KOPT-K1 (cell line): ENCODE measurements around the gene ABCA1.
"Not testable (repeated sequence)": the region's sequence is repeated elsewhere in the genome, so short reads cannot be mapped to it uniquely, and the experiment has no call there.

Source experiments
- H3K27ac ChIP-seq: fragments of 200-600 bp; sonication (generic); 2 replicates; pipeline ENCODE4 v1.5.1; 2016; ENCODE audit warnings: antibody characterized with exemption, mild to moderate bottlenecking, low read depth, low read length; ENCODE audit not compliant: poor library complexity, severe bottlenecking
- H3K36me3 ChIP-seq: fragments of 200-600 bp; sonication (generic); 2 replicates; pipeline ENCODE4 v1.5.1; 2017; ENCODE audit warnings: antibody characterized with exemption, mild to moderate bottlenecking, low read length, moderate library complexity; ENCODE audit not compliant: insufficient read depth
- H3K9me3 ChIP-seq: fragments of 200-600 bp; sonication (generic); 2 replicates; pipeline ENCODE4 v1.5.1; 2017; ENCODE audit warnings: antibody characterized with exemption, low read length, mild to moderate bottlenecking; ENCODE audit not compliant: insufficient read depth, poor library complexity, severe bottlenecking

The ABCA1 gene

DNA sequence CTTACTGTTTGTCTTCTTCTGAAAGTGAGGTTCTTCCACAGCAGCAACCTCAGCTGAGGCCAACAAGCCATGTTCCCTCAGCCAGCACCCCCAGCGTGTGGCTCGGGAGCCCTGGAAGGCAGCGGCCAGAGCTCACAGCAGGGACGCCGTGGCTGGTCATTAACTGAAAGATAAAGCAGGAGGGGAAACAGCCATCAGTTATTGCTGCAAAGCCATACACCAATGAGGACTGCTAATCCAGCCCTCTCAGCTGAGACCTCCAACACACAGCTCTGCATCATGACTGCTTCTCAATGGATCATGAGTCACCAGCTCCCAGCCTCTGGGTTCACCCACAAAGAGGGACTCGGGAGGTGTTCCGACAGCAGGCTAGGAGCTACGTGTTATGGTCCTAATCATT lies 24.3 kb downstream of the ABCA1 start:
- H3K27ac ChIP-seq = no peak overlapping the region
- H3K36me3 ChIP-seq = no peaks in the 10 kb centered on the region
- no peaks in the 10 kb centered on the region for H3K9me3 ChIP-seq

DNA sequence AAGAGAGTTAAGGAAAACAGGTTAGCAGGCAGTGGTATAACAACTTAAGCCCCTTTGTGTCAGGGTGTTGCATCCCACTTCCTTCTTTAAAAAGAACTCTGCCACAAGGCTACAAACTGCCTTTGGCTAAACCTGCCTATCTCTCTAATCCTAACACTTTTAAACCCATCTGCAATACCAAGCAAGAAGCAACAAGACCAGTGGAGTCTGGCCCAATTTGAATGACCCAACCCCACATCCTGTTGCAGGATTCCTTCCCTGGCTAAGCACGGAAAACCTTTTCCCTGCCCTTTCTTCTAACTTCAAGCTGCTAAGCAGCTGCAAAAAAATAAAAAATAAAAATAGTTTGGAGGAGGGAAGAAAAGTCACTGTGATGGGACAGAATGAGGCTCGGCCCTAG lies 27.1 kb downstream of the ABCA1 start:
- H3K27ac ChIP-seq = no peak overlapping the region
- H3K36me3 ChIP-seq = no peaks in the 10 kb centered on the region
- no peaks in the 10 kb centered on the region for H3K9me3 ChIP-seq

DNA sequence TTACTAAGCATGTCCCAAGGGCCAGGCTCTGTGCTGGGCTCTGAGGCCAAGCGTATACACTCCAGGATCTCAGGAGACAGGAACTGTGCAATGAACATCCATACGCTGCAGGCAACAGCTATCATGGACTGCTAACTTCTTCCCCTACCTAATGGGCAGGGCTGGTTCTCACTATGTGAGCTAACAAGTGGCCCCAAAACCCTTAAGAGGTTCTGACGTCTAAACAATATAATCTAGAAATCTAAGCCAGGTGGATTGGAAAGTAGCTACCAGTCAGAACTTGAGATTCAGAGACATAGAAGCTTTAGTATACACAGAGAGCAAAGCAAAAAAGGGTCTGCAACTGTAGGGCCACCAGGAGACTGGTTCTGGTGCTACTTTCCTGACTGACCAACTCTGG lies 27.6 kb downstream of the ABCA1 start:
- Histone ChIP-seq H3K36me3 (no peaks in the 10 kb centered on the region), H3K27ac (no peak overlapping the region), H3K9me3 (no peaks in the 10 kb centered on the region)

DNA sequence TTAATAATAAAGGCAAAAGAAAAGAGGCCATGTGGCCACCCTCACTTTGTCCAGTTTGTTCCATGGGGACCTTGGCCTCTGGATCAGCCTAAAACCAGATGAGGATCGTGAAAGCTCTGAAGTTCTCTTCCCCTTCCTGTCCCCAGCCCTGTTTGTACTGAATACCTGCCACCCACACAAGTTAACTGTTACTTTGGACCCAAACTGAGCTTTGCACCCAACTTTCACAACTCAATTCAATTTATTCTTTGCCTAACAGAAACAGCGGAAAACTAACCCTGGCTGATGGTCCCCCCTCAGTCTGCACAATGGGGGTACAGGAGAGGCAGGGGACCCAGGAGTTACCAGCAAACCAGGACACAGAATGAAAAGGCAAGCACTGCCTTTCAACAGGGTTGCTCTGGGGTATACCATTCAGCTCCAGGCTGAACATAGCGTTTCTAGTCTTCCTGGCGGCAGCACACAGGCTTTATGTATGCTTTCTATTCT lies 28.2 kb downstream of the ABCA1 start:
- no peak overlapping the region for H3K27ac ChIP-seq
- no peaks in the 10 kb centered on the region for H3K9me3 ChIP-seq
- no peaks in the 10 kb centered on the region for H3K36me3 ChIP-seq

DNA sequence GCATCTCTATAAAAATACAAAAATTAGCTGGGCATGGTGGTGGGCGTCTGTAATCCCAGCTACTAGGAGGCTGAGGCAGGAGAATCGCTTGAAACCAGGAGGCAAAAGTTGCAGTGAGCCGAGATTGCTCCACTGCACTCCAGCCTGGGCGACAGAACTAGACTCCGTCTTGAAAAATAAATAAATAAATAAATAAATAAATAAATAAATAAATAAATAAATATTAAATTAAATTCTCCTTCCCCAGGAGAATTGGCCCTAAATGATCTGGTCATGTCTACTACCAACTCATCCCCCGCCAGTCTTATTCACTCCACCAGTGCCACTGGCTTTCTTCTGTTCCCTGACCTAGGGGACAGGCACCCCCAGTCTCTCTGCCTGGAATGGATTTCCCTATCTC lies 29.6 kb downstream of the ABCA1 start:
- not testable (repeated sequence) for H3K9me3 ChIP-seq, H3K36me3 ChIP-seq, H3K27ac ChIP-seq

DNA sequence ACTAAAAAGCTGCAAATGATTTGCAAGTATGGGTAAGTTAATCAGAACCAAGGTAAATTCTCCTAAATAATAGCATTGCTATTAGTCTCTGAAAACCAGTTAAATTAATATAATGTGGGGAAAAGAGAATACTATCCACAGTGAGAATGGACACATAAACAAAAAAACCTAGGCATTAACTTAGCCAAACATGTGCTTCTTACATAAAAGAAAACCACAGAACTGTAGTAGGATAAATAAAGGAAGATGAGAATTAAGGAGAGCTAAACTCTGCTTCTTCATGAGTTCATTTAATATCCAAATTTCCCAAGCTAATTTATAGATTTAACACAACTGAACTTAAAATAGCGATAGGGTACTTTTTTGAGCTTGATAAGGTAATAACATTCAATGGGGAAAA lies 31.8 kb downstream of the ABCA1 start:
- Histone ChIP-seq H3K36me3 (no peaks in the 10 kb centered on the region), H3K9me3 (no peaks in the 10 kb centered on the region), H3K27ac (no peak overlapping the region)

DNA sequence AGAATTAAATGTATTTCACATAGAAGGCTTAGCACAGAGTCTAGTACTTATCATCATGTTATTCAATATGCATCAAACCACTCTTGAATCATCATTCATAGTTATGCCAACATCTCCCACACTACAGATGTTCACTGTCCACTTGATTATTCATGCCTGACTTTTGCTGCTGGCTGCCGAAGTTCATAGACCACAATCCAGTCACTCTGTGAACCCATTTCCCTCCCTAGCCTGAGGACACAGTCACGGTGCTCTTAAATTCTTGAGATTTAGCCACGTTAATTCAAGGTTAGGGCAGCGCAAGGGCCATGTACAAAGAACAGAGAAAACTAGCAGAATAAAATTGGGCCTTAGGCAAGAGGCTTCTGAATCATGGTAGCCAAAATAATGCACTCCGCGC lies 32.4 kb downstream of the ABCA1 start:
- Histone ChIP-seq H3K9me3 (no peaks in the 10 kb centered on the region), H3K36me3 (no peaks in the 10 kb centered on the region), H3K27ac (no peak overlapping the region)

DNA sequence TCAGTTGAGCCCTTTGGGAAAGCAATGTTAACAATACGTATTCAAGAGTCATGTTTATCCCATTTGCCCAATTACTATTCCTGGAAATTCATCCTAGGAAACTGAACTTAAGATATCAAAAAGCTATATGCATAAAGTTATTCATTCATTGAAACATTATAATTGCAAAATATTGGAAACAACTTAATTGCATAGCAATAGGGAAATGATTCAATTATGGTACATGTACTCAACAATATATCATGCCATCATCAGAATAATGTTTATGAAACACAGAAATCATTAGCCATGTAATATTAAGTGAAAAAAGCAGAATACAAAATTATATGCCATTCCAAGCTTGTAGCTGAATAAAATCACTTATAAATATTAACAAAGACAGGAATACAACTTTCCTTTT lies 35.3 kb downstream of the ABCA1 start:
- Histone ChIP-seq H3K27ac (no peak overlapping the region), H3K9me3 (no peaks in the 10 kb centered on the region)

DNA sequence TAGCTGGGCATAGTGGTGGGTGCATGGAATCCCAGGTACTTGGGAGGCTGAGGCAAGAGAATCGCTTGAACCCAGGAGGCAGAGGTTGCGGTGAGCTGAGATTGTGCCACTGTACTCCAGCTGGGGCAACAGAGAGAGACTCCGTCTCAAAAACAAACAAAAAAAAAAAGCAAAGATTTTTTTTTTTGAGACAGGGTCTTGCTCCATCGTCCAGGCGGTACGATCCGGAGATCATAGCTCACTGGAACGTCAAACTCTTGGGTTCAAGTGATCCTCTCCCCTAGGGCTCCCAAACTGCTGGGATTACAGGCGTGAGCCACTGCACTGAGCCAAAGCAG lies 37.6 kb downstream of the ABCA1 start:
- no peaks in the 10 kb centered on the region for H3K9me3 ChIP-seq
- H3K36me3 ChIP-seq = no peaks in the 10 kb centered on the region
- H3K27ac ChIP-seq = no peak overlapping the region

More for the DNA sequence above, 35.3 kb downstream of the ABCA1 start:
- no peaks in the 10 kb centered on the region for H3K36me3 ChIP-seq

DNA sequence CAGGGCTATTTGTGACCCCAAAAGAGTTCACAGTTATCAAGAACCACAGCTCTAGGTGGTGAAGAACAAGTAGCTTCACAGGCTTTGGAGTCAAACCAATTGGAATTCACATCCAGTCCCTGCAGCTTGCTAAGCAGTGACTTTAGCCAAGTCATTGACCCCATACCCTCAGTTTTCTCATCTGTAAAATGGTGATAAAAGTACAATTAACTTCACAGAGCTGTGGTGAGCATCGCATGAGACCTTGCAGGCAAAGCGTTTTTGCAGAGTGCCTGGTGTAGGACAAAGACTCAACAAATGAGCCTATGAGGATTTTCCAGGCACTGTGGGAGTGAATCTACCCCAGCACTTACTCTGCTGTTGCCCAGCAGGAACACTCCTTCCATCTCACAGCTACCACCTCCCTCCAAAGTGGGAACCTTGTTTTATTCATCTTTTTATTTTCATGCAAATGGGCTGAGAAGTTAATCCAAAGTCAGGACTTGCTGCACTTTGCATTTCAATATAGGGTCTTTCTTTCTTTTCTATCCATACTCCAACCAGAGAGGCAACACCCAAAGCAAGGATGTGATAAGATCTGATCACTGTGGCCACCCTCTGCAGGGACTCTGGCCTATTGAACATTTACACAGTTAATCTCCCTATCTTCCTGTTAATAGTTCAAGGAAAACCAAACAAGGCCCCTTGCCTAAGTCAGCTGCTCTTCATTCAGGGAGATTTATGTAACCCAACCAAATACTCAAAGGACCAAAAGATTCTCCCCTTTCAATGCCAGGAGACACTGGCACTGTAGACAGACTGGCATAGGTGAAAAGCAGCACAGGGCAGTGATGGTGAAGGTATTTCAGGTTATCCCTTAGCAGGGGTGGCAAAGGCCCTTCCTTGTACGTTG lies 41.9 kb downstream of the ABCA1 start:
- Histone ChIP-seq H3K9me3 (no peaks in the 10 kb centered on the region), H3K27ac (no peak overlapping the region), H3K36me3 (no peaks in the 10 kb centered on the region)

DNA sequence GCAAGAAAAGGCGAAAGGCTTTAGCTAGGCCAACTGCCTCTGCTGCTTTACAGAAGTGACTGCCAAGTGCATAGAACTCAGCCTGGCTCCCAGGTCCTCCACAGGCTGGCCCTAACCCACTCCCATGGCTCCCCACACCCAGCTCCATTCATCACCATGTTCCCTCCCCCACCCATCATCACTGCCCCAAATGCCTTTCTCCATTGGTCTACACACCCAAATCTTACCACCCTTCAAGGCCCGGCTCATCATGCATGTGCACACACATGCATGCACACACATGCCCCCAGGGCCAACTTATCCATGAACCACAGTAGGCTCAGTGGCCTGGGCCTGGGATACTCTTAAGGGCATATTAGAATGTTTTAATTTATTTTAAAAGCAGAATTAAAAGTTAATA lies 44.8 kb downstream of the ABCA1 start:
- Histone ChIP-seq H3K36me3 (no peaks in the 10 kb centered on the region), H3K27ac (no peak overlapping the region)

DNA sequence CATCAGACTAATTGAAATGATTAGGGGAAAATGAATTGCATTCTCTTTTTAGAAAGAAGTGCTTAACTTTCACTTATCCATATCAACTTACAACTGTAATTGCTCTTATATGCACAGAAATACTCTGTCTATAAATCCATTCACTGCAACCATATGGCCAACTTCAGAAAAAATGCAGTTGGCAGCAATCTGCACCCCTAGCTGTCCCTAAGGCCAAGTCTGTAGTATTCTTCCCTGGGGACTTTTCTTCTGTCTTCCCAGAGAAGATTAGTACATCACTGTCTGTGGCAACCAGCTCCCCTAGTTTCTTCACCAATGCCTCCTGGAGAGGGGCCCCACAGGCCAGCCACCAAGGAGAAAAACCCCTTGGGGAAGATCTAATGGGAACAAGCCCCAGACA lies 45.4 kb downstream of the ABCA1 start:
- Histone ChIP-seq H3K9me3 (no peaks in the 10 kb centered on the region), H3K27ac (no peak overlapping the region), H3K36me3 (no peaks in the 10 kb centered on the region)

More for the DNA sequence above, 44.8 kb downstream of the ABCA1 start:
- H3K9me3 ChIP-seq = no peaks in the 10 kb centered on the region

DNA sequence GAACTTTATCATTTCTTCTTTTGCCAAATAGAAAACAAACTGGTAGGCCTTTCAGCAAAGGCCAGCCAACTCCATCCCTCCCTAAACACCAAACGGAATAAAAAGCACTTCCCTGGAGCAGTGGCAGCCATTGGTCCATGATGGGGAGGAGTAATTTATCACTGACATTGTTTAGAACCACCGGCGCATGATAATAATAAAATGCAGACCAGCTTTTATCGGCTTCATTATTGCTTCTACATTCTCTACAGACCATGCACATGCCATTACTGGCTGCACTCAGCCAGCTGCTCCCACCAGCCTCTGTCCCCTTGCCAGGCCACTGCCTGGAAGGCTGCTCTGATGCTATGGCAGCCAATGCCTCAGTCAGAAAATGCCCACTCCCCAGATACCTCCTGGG lies 45.9 kb downstream of the ABCA1 start:
- H3K9me3 ChIP-seq = no peaks in the 10 kb centered on the region
- H3K27ac ChIP-seq = no peak overlapping the region
- H3K36me3 ChIP-seq = no peaks in the 10 kb centered on the region

DNA sequence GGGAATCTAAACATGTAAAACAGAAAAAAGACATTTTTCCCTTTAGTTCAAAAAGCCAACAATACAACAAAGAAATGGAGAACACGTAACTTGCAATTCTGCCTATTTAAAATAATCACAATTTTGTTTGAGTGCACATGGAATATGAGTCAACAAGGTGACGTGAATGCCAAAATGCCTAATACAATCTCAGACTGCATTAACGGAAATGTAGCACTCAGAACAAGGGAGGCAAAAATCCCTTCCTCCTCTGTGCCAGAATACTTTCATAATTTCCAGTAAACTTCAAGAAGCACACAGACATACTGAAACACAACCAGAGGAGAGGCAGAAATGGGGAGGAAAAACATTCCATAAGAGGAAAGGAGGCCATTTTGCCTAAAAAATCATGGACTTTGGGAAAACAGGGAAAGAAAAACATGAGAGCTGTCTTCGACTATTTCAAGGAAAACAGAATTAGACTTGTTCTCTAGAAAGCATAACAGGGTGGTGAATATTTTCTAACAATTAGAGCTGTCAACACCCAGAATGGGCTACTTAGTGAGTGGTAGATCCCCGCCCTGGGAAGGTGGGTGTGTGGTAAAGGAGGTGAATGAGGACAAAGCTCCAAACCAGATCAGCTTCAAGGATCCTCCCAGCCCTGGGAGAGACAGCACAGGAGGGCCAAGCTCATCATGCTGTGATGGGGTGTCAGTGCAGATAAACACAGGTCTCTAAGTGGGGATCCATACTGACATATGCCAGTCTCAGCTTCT lies 48.2 kb downstream of the ABCA1 start:
- no peaks in the 10 kb centered on the region for H3K36me3 ChIP-seq

DNA sequence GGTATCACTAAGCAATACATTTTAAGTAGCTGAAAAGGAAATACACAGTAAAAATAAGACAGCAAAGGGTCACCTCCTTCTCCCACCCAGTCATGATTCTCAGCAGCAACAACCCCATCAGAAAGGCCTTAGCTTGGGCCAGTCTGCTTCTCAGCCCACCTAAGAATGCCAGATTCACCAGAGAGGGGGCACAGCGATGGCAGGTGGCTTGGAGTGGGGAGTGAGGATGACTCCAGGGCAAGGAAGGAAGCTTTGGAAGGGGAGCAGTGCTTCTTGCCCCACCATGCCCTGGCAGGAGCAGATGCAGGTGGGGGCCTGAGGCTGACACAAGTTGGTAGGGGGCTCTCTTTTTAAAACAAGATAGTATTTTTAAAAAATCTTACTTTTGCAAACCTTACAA lies 51.4 kb downstream of the ABCA1 start:
- Histone ChIP-seq H3K36me3 (no peaks in the 10 kb centered on the region), H3K9me3 (no peaks in the 10 kb centered on the region), H3K27ac (no peak overlapping the region)

More for the DNA sequence above, 48.2 kb downstream of the ABCA1 start:
- Histone ChIP-seq H3K27ac (no peak overlapping the region), H3K9me3 (no peaks in the 10 kb centered on the region)
